RPMI7951 (cell line): ENCODE measurements around the gene DNMT1. TPM values are rescaled to one million over a fixed set of nuclear protein-coding genes. Genes with fewer than 3 reads are reported as not detected.
"Not testable (repeated sequence)": the region's sequence is repeated elsewhere in the genome, so short reads cannot be mapped to it uniquely, and the experiment has no call there.

Source experiments
- DNase-seq: peaks from one replicate; pipeline ENCODE4 v3.0.0-alpha.2; 2012; ENCODE audit warnings: low read depth
- total RNA-seq: library from RNA; depleted of rRNA; stranded (reverse); fragments of >200 nt; shearing (Covaris generic); gene quantifications from 2 replicates; pipeline ENCODE4 v1.2.3, GENCODE V29; 2014

DNMT1 gene
- total RNA-seq, 1 experiment from 2014 or later = 100 TPM

GRCh38 chr19:10222201-10222890 is 27.6 kb upstream of the DNMT1 start:
- no peak for DNase-seq

- DNase-seq = no peak
Observed at GRCh38 chr19:10220695-10221094, 25.9 kb upstream of the DNMT1 start.

- DNase-seq = peak; percentile 36
Observed at GRCh38 chr19:10219678-10220077, 24.9 kb upstream of the DNMT1 start.

- no peak for DNase-seq
Observed at GRCh38 chr19:10217085-10217484, 22.3 kb upstream of the DNMT1 start.

- no peak for DNase-seq
Observed at GRCh38 chr19:10214784-10215183, 20.0 kb upstream of the DNMT1 start.

GRCh38 chr19:10211691-10212090 is 16.9 kb upstream of the DNMT1 start:
- DNase-seq = no peak

GRCh38 chr19:10211061-10211460 is 16.3 kb upstream of the DNMT1 start:
- DNase-seq = peak; percentile 43

GRCh38 chr19:10209315-10209714 is 14.6 kb upstream of the DNMT1 start:
- peak; percentile 80 for DNase-seq

- no peak for DNase-seq
Observed at GRCh38 chr19:10207026-10207425, 12.3 kb upstream of the DNMT1 start.

- DNase-seq = peak; percentile 92
Observed at GRCh38 chr19:10206226-10206885, 11.6 kb upstream of the DNMT1 start.

- DNase-seq = no peak
Observed at GRCh38 chr19:10205636-10206035, 10.9 kb upstream of the DNMT1 start.

- DNase-seq = no peak
Observed at GRCh38 chr19:10203686-10204085, 8.9 kb upstream of the DNMT1 start.

GRCh38 chr19:10201176-10201575 is 6.4 kb upstream of the DNMT1 start:
- no peak for DNase-seq

- DNase-seq = not testable (repeated sequence)
Observed at GRCh38 chr19:10200101-10200500, 5.3 kb upstream of the DNMT1 start.

- not testable (repeated sequence) for DNase-seq
Observed at GRCh38 chr19:10198889-10199644, 4.3 kb upstream of the DNMT1 start.

GRCh38 chr19:10195199-10195519 is 406 bp upstream of the DNMT1 start:
- DNase-seq = no peak

GRCh38 chr19:10193790-10194499 is 808 bp downstream of the DNMT1 start:
- DNase-seq = peak; percentile 70

- DNase-seq = no peak
Observed at GRCh38 chr19:10192922-10193321, 1.8 kb downstream of the DNMT1 start.

- DNase-seq = no peak
Observed at GRCh38 chr19:10191347-10191746, 3.4 kb downstream of the DNMT1 start.

GRCh38 chr19:10190026-10190425 is 4.7 kb downstream of the DNMT1 start:
- no peak for DNase-seq

GRCh38 chr19:10189616-10190015 is 5.1 kb downstream of the DNMT1 start:
- no peak for DNase-seq

GRCh38 chr19:10187315-10187714 is 7.4 kb downstream of the DNMT1 start:
- no peak for DNase-seq
